ENCODE measurements around the gene BCL7A. TPM values are rescaled to one million over a fixed set of nuclear protein-coding genes. Genes with fewer than 3 reads are reported as not detected.
A peak's percentile ranks its signal among the peaks of the same experiment; 100 is the strongest.

The BCL7A gene
- total and polyA plus RNA-seq, 9 of the 15 experiments (the other 6 are each of a cell fraction or from before 2014, with no cell fraction given) = 0.25 to 21.9 (median 14.9) TPM

DNA sequence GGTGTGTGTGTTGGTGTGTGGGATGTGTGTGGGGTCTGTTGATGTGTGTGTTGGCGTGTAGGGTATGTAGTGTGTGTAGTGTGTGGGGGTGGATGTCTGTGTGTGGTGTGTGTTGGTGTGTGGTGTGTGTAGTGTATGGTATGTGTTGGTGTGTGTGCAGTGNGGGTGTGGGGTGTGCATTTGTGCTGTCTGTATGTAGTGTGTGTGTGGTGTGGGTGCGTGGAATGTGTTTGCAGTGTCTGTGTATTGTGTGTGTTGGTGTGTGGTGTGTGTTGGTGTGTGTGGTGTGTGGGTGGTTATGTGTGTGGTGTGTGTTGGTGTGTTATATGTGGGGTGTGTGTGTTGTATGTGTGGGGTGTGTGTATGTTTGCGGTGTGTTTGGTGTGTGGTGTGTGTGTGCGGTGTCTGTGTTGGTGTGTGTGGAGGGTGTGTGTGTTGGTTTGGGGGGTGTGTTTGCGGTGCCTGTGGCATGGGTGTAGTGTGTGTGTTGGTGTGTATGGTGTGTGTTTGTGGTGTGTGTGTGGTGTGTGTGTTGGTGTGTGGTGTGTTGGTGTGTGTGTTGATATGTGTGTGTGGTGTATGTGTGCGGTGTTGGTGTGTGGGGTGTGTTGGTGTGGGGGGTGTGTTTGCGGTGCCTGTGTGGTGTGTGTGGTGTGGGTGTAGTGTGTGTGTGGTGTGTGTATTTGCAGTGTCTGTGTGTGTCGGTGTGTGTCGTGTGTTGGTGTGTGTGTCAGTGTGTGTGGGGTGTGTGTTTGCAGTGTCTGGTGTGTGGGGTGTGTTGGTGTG, 71.6 kb downstream of the BCL7A start:
- no TSS peak for BruUV-seq (replicated peaks)
- no peak overlapping the region for H3K4me3 ChIP-seq
- H3K36me3 ChIP-seq (ENCODE audit: control insufficient read depth, insufficient read depth, low read length) = peaks cover 66% of the 10 kb centered on the region
- no peaks in the 10 kb centered on the region for H3K27me3 ChIP-seq (ENCODE audit: control insufficient read depth in 2 of 2, insufficient read depth in 2 of 2, low read length in 2 of 2)
- FAIRE-seq = no peak
- H3K9ac ChIP-seq (ENCODE audit: insufficient read depth in 1 of 2, low read depth in 2 of 2, low read length in 2 of 2) = no peak overlapping the region
- no peak for ATAC-seq
- peaks cover 8% of the 10 kb centered on the region; the same call in 1 of the 2 replicates for H4K20me1 ChIP-seq (replicated peaks; ENCODE audit: control insufficient read depth, insufficient read depth, low read length)
- ChIA-PET POLR2A (interaction anchor here (6.8 kb wide), 1 partner anchor 13 kb away, joined by 68 read pairs; the partner anchor contains the start of gene MLXIP), CTCF (ENCODE audit: low intra/inter-chr PET ratio) (no interaction called here)
- H3K4me2 ChIP-seq (ENCODE audit: insufficient read depth, low read length) = peak overlapping the region; percentile 26
- DNase-seq (ENCODE audit: extremely low read depth in 1 of 4, low spot score in 3 of 4) = no peak
- no peaks in the 10 kb centered on the region for H3K9me3 ChIP-seq (replicated peaks; ENCODE audit: control insufficient read depth, insufficient read depth, low read depth, low read length)
- H2AFZ ChIP-seq (ENCODE audit: low read depth, low read length) = no peak overlapping the region
- peaks cover 16% of the 10 kb centered on the region for H3K9me1 ChIP-seq (ENCODE audit: control insufficient read depth, insufficient read depth, low read length)
- peaks cover 98% of the 10 kb centered on the region for H3K79me2 ChIP-seq (ENCODE audit: control insufficient read depth, insufficient read depth, low read length)
- in situ Hi-C loops (cut with MboI) (no loop called here), intact Hi-C loops (cut with micrococcal nuclease) (no loop called here)
- 82% methylated on average over 6 of the region's 9 CpGs for WGBS (ENCODE audit: insufficient coverage, low coverage, missing lambda C conversion rate)
- H3K27ac ChIP-seq (ENCODE audit: extremely low read depth, low read depth, low read length) = peak overlapping the region; percentile 40
- peaks cover 46 to 71% of the 10 kb centered on the region in 2 experiments for H3K4me1 ChIP-seq (replicated peaks in 1 of 2; ENCODE audit: control insufficient read depth in 2 of 2, insufficient read depth in 2 of 2, low read length in 2 of 2)
- TF ChIP-seq PHB2 (IDR thresholded peaks at IDR 0.05; ENCODE audit: low read depth) (0 out of 2 replicates have a peak, but pooled peaks have one; percentile 11), HOXB6 (CRISPR knock-in tag; IDR thresholded peaks at IDR 0.05; ENCODE audit: borderline replicate concordance) (no peak), PCBP2 (IDR thresholded peaks at IDR 0.05; ENCODE audit: low read depth, low read length, poor library complexity, severe bottlenecking) (no peak), GABPA (tag; conservative IDR thresholded peaks at IDR 0.05; ENCODE audit: low read depth) (no peak), HMG20B (CRISPR knock-in tag; IDR thresholded peaks at IDR 0.05) (no peak), CBX1 (IDR thresholded peaks at IDR 0.05; ENCODE audit: low read depth) (peak; percentile 29), TAF7 (tag; IDR thresholded peaks at IDR 0.05) (0 out of 2 replicates have a peak, but pooled peaks have one; percentile 21), RAD51 (IDR thresholded peaks at IDR 0.05; ENCODE audit: borderline replicate concordance, low read depth) (no peak), DNMT1 (IDR thresholded peaks at IDR 0.05) (no peak), PHTF2 (CRISPR knock-in tag; IDR thresholded peaks at IDR 0.05) (no peak), STAT5B (CRISPR knock-in tag; IDR thresholded peaks at IDR 0.05) (no peak), TRIM24 (IDR thresholded peaks at IDR 0.05) (0 out of 4 replicates have a peak, but pooled peaks of 1 of the 2 experiments have one; percentile 15), RBFOX2 (IDR thresholded peaks at IDR 0.05; ENCODE audit: low read depth, low read length) (peak; percentile 31; the same call in 1 of the 2 replicates), CREB5 (CRISPR knock-in tag; IDR thresholded peaks at IDR 0.05) (no peak), LARP7 (IDR thresholded peaks at IDR 0.05) (0 out of 2 replicates have a peak, but pooled peaks have one; percentile 6), ZNF12 (CRISPR knock-in tag; IDR thresholded peaks at IDR 0.05) (no peak)
- TF ChIP-seq, protein P1, sequence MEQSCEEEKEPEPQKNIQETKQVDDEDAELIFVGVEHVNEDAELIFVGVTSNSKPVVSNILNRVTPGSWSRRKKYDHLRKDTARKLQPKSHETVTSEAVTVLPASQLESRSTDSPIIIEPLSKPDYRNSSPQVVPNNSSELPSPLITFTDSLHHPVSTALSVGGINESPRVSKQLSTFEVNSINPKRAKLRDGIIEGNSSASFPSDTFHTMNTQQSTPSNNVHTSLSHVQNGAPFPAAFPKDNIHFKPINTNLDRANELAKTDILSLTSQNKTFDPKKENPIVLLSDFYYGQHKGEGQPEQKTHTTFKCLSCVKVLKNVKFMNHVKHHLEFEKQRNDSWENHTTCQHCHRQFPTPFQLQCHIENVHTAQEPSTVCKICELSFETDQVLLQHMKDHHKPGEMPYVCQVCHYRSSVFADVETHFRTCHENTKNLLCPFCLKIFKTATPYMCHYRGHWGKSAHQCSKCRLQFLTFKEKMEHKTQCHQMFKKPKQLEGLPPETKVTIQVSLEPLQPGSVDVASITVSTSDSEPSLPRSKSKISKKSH (CRISPR knock-in tag; IDR thresholded peaks at IDR 0.05) = no peak
- TF ChIP-seq, protein P2, sequence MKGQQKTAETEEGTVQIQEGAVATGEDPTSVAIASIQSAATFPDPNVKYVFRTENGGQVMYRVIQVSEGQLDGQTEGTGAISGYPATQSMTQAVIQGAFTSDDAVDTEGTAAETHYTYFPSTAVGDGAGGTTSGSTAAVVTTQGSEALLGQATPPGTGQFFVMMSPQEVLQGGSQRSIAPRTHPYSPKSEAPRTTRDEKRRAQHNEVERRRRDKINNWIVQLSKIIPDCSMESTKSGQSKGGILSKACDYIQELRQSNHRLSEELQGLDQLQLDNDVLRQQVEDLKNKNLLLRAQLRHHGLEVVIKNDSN (CRISPR knock-in tag; IDR thresholded peaks at IDR 0.05) = peak; percentile 4; the same call in 1 of the 2 replicates
